ENCODE measurements around the gene RAP1GAP2.

GRCh38 chr17:3034578-3034920 lies 238.3 kb downstream of the RAP1GAP2 start:
- TF ChIP-seq CTCF (IDR thresholded peaks at IDR 0.05), result no peak
- TF ChIP-seq POLR2A (IDR thresholded peaks at IDR 0.05), result no peak
